ENCODE data around the gene NCSTN.

The NCSTN gene

GRCh38 chr1:160344241-160344640, 1.1 kb downstream of the NCSTN start:
- H3K4me2 ChIP-seq (ENCODE audit: low read depth, low read length, poor library complexity, severe bottlenecking), result peak overlapping the region; percentile 66
- no peaks in the 10 kb centered on the region for H3K27me3 ChIP-seq (ENCODE audit: low read length)
- TF ChIP-seq, protein P1, sequence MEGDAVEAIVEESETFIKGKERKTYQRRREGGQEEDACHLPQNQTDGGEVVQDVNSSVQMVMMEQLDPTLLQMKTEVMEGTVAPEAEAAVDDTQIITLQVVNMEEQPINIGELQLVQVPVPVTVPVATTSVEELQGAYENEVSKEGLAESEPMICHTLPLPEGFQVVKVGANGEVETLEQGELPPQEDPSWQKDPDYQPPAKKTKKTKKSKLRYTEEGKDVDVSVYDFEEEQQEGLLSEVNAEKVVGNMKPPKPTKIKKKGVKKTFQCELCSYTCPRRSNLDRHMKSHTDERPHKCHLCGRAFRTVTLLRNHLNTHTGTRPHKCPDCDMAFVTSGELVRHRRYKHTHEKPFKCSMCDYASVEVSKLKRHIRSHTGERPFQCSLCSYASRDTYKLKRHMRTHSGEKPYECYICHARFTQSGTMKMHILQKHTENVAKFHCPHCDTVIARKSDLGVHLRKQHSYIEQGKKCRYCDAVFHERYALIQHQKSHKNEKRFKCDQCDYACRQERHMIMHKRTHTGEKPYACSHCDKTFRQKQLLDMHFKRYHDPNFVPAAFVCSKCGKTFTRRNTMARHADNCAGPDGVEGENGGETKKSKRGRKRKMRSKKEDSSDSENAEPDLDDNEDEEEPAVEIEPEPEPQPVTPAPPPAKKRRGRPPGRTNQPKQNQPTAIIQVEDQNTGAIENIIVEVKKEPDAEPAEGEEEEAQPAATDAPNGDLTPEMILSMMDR (IDR thresholded peaks at IDR 0.05; ENCODE audit: insufficient read depth, low read length, poor library complexity, severe bottlenecking), result no peak
- TF ChIP-seq EZH2phosphoT487 (conservative IDR thresholded peaks at IDR 0.05; ENCODE audit: low read length), result no peak
- H3K9me2 ChIP-seq (replicated peaks; ENCODE audit: insufficient read depth, low read length), result no peaks in the 10 kb centered on the region
- no peaks in the 10 kb centered on the region for H3K9me3 ChIP-seq (ENCODE audit: insufficient read depth, low read length)
- H3K79me2 ChIP-seq (ENCODE audit: insufficient read depth, low read length), result peaks cover 54% of the 10 kb centered on the region
- peak overlapping the region; percentile 86 for H3K4me3 ChIP-seq (ENCODE audit: insufficient read depth, low read length, poor library complexity, severe bottlenecking)
- no peak overlapping the region for H3K27ac ChIP-seq (ENCODE audit: low read depth, low read length)
- H4K20me1 ChIP-seq (ENCODE audit: low read depth, low read length), result no peaks in the 10 kb centered on the region
- no peaks in the 10 kb centered on the region for H3F3A ChIP-seq (ENCODE audit: insufficient read depth)
- H2AFZ ChIP-seq (ENCODE audit: low read depth, low read length, severe bottlenecking), result no peak overlapping the region
- peak overlapping the region; percentile 92 for H3K9ac ChIP-seq (ENCODE audit: low read length)
- peaks cover 10% of the 10 kb centered on the region; the same call in 1 of the 2 replicates for H3K36me3 ChIP-seq (ENCODE audit: low read length)

DNA sequence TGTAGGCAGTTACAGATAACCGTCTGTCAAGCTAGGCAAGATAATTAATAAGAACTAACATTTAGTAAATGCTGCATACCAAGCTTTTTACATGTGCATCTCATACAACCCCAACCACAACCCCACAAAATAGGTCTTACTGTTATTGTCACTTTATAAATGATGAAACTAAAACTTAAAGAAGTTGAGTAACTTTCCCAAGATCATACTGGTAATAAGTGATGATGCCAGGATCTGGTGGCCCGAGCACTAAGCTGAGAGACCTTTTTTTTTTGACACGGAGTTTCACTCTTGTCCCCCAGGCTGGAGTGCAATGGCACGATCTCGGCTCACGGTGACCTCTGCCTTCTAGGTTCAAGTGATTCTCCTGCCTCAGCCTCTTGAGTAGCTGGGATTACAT, 1.8 kb downstream of the NCSTN start:
- Histone ChIP-seq H2AFZ (ENCODE audit: low read depth, low read length, severe bottlenecking) (no peak overlapping the region), H3K9ac (ENCODE audit: low read length) (no peak overlapping the region), H3F3A (ENCODE audit: insufficient read depth) (no peaks in the 10 kb centered on the region), H3K9me3 (ENCODE audit: insufficient read depth, low read length) (no peaks in the 10 kb centered on the region), H3K27me3 (ENCODE audit: low read length) (no peaks in the 10 kb centered on the region), H3K4me3 (ENCODE audit: insufficient read depth, low read length, poor library complexity, severe bottlenecking) (no peak overlapping the region), H3K27ac (ENCODE audit: low read depth, low read length) (no peak overlapping the region), H4K20me1 (ENCODE audit: low read depth, low read length) (no peaks in the 10 kb centered on the region), H3K36me3 (ENCODE audit: low read length) (peaks cover 5% of the 10 kb centered on the region; the same call in 1 of the 2 replicates), H3K4me2 (ENCODE audit: low read depth, low read length, poor library complexity, severe bottlenecking) (no peak overlapping the region), H3K79me2 (ENCODE audit: insufficient read depth, low read length) (peaks cover 51% of the 10 kb centered on the region), H3K9me2 (replicated peaks; ENCODE audit: insufficient read depth, low read length) (no peaks in the 10 kb centered on the region)
- TF ChIP-seq, protein P1 (IDR thresholded peaks at IDR 0.05; ENCODE audit: insufficient read depth, low read length, poor library complexity, severe bottlenecking), result no peak
- TF ChIP-seq EZH2phosphoT487 (conservative IDR thresholded peaks at IDR 0.05; ENCODE audit: low read length), result no peak

- Histone ChIP-seq H3K36me3 (ENCODE audit: low read length) (peaks cover 9% of the 10 kb centered on the region; the same call in 1 of the 2 replicates), H3K4me2 (ENCODE audit: low read depth, low read length, poor library complexity, severe bottlenecking) (no peak overlapping the region), H3K79me2 (ENCODE audit: insufficient read depth, low read length) (peaks cover 35% of the 10 kb centered on the region), H3K9me2 (replicated peaks; ENCODE audit: insufficient read depth, low read length) (no peaks in the 10 kb centered on the region), H2AFZ (ENCODE audit: low read depth, low read length, severe bottlenecking) (no peak overlapping the region), H3K9ac (ENCODE audit: low read length) (no peak overlapping the region), H4K20me1 (ENCODE audit: low read depth, low read length) (no peaks in the 10 kb centered on the region), H3K4me3 (ENCODE audit: insufficient read depth, low read length, poor library complexity, severe bottlenecking) (no peak overlapping the region), H3F3A (ENCODE audit: insufficient read depth) (no peaks in the 10 kb centered on the region), H3K9me3 (ENCODE audit: insufficient read depth, low read length) (no peaks in the 10 kb centered on the region), H3K27ac (ENCODE audit: low read depth, low read length) (no peak overlapping the region), H3K27me3 (ENCODE audit: low read length) (no peaks in the 10 kb centered on the region)
- TF ChIP-seq EZH2phosphoT487 (conservative IDR thresholded peaks at IDR 0.05; ENCODE audit: low read length), result no peak
- TF ChIP-seq, protein P1 (IDR thresholded peaks at IDR 0.05; ENCODE audit: insufficient read depth, low read length, poor library complexity, severe bottlenecking), result no peak
Measured at GRCh38 chr1:160346463-160346862, 3.3 kb downstream of the NCSTN start.
